HG02588 (cell line): ENCODE results near the gene PSME1.

Experiments used
- ATAC-seq: cut with Tn5 transposase; IDR thresholded peaks from one replicate; pipeline ENCODE4 v1.9.1; 2021; ENCODE audit warnings: mild to moderate bottlenecking, moderate library complexity; ENCODE audit not compliant: unreplicated experiment

PSME1 gene

GRCh38 chr14:24186831-24187538, 51.0 kb downstream of the PSME1 start:
- no peak for ATAC-seq

GRCh38 chr14:24187539-24187915, 51.5 kb downstream of the PSME1 start:
- ATAC-seq = no peak
